Transverse colon (tissue), 4 donors: Measurements from ENCODE around the gene TMEM163. TPM values are rescaled to one million over a fixed set of nuclear protein-coding genes. Genes with fewer than 3 reads are reported as not detected.

Experiments used
- DNase-seq: peaks from one replicate; pipeline ENCODE4 v3.0.0-alpha.2; 2019
- H3K27ac ChIP-seq, 4 donors: fragments of 200-600 bp; sonication (generic); 2 replicates each; pipeline ENCODE4 v1.5.1; 2016 to 2018; ENCODE audit warnings: inconsistent platforms in 4 of 4
- H3K27me3 ChIP-seq: fragments of 200-600 bp; sonication (generic); 2 replicates; pipeline ENCODE4 v1.5.1; 2017; ENCODE audit warnings: inconsistent platforms
- H3K36me3 ChIP-seq, 4 donors: fragments of 200-600 bp; sonication (generic); 2 replicates each; pipeline ENCODE4 v1.5.1; 2017 to 2019; ENCODE audit warnings: inconsistent platforms in 4 of 4
- H3K4me1 ChIP-seq, 4 donors: fragments of 200-600 bp; sonication (generic); 2 replicates each; pipeline ENCODE4 v1.5.1; 2017 to 2020; ENCODE audit warnings: inconsistent platforms in 4 of 4
- H3K4me3 ChIP-seq, 4 donors: fragments of 200-600 bp; sonication (generic); 1 replicate in 1 of 4; 2 replicates in 3 of 4; pipeline versions ENCODE4 v1.5.1 to v1.6.1; 2017 to 2019; ENCODE audit warnings: inconsistent platforms in 4 of 4
- H3K9me3 ChIP-seq, 2 donors: fragments of 200-600 bp; sonication (generic); 2 replicates each; pipeline ENCODE4 v1.5.1; 2017 to 2019; ENCODE audit warnings: inconsistent platforms in 2 of 2
- EP300 ChIP-seq: sonication (generic); formaldehyde crosslinking; IDR thresholded peaks from one replicate; pipeline ENCODE4 v1.6.1; 2017; ENCODE audit warnings: antibody characterized with exemption, low read depth
- POLR2A ChIP-seq: fragments of 450-650 bp; IDR thresholded peaks from one replicate; pipeline ENCODE4 v1.6.1; 2016; ENCODE audit warnings: antibody characterized with exemption, mild to moderate bottlenecking, moderate library complexity
- POLR2AphosphoS5 ChIP-seq, 3 donors: sonication (generic); formaldehyde crosslinking; IDR thresholded peaks; one replicate each; pipeline ENCODE4 v1.6.1; 2016; ENCODE audit warnings: antibody characterized with exemption in 3 of 3
- WGBS, 2 donors: methylation state at CpG; one replicate each; pipeline ENCODE4 v1.1.5; 2018; ENCODE audit warnings: low coverage in 1 of 2; 5-methylcytosine and 5-hydroxymethylcytosine counted together
- in situ Hi-C, 4 donors: fragments of 200-750 bp; cut with MboI; loops; one replicate each; pipeline versions ENCODE4 v1.15.0 to v1.15.1; 2017; ENCODE audit warnings: low sequenced_read_pairs in 3 of 4, low pct_ligation_motif_present in 1 of 4, low pct_unique_long_range_greater_than_20kb in 1 of 4
- intact Hi-C: fragments of 100-400 bp; cut with DNase I; formaldehyde crosslinking; loops from one replicate; pipeline ENCODE4 v1.15.1; 2023; ENCODE audit warnings: low total_unique reads
- total RNA-seq, 4 donors: library from RNA; depleted of rRNA; stranded (reverse); fragments of >200 nt; gene quantifications; one replicate each; pipeline ENCODE4 v1.1.0, GENCODE V29; 2016
- TF ChIP-seq, protein P1 (sequence below), 5 experiments: fragments of 200-600 bp in 3 of 5; fragments of 450-650 bp in 2 of 5; sonication (generic) in 3 of 5; IDR thresholded peaks; 1 replicate in 2 of 5; 2 replicates in 3 of 5; pipeline ENCODE4 v1.5.1; 2016 to 2017; ENCODE audit warnings: antibody characterized with exemption in 5 of 5, inconsistent platforms in 3 of 5, mild to moderate bottlenecking in 2 of 5, moderate library complexity in 1 of 5

The TMEM163 gene
- total RNA-seq, 4 donors from 2014 or later = 0.48 TPM; not detected in 3

DNA sequence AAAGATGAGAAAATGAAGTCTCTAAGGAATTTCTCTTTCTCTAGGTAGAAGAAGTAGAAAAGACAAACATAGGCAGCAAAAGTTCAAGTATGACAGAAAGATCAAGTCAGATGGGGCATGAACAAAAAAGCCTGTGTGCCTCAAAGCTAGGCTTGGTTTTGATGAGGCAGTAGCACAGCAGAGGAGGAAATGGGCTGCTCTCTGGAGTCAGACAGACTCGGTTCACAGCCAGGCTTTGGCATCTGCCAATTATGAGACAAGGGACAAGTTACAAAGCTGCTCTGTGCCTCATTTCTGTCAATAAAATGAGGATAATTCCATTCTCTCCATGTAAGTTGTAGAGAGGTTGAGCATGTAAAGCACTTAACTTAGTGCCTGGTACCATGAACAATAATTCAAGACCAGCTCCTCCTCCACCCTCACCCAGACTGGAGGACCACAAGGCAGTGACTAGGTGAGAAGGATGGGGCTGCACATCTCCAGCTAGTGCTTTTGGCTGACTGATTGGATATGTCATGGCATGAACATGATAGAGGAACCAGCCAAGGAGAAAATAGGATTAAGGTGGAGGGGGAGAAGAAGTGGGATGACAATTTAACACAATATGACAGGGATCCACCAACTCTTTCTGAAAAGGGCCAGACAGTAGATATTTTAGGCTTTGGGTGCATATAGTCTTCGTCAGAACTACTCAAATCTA lies 84.6 kb downstream of the TMEM163 start:
- H3K4me1 ChIP-seq = no peaks in the 10 kb centered on the region
- H3K9me3 ChIP-seq = no peaks in the 10 kb centered on the region
- intact Hi-C loops = no loop called here
- 38 to 39% methylated on average over 2 of the region's 2 CpGs for WGBS, 2 donors
- no peak for DNase-seq
- in situ Hi-C loops = no loop called here
- H3K36me3 ChIP-seq = no peaks in the 10 kb centered on the region
- H3K27ac ChIP-seq = no peak overlapping the region
- no peaks in the 10 kb centered on the region for H3K27me3 ChIP-seq
- no peak for TF ChIP-seq POLR2A
- TF ChIP-seq EP300 = no peak
- TF ChIP-seq, protein P1, sequence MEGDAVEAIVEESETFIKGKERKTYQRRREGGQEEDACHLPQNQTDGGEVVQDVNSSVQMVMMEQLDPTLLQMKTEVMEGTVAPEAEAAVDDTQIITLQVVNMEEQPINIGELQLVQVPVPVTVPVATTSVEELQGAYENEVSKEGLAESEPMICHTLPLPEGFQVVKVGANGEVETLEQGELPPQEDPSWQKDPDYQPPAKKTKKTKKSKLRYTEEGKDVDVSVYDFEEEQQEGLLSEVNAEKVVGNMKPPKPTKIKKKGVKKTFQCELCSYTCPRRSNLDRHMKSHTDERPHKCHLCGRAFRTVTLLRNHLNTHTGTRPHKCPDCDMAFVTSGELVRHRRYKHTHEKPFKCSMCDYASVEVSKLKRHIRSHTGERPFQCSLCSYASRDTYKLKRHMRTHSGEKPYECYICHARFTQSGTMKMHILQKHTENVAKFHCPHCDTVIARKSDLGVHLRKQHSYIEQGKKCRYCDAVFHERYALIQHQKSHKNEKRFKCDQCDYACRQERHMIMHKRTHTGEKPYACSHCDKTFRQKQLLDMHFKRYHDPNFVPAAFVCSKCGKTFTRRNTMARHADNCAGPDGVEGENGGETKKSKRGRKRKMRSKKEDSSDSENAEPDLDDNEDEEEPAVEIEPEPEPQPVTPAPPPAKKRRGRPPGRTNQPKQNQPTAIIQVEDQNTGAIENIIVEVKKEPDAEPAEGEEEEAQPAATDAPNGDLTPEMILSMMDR (IDR thresholded peaks at IDR 0.05) = no peak
- no peak for TF ChIP-seq POLR2AphosphoS5 (IDR thresholded peaks at IDR 0.05)
- no peak overlapping the region for H3K4me3 ChIP-seq

DNA sequence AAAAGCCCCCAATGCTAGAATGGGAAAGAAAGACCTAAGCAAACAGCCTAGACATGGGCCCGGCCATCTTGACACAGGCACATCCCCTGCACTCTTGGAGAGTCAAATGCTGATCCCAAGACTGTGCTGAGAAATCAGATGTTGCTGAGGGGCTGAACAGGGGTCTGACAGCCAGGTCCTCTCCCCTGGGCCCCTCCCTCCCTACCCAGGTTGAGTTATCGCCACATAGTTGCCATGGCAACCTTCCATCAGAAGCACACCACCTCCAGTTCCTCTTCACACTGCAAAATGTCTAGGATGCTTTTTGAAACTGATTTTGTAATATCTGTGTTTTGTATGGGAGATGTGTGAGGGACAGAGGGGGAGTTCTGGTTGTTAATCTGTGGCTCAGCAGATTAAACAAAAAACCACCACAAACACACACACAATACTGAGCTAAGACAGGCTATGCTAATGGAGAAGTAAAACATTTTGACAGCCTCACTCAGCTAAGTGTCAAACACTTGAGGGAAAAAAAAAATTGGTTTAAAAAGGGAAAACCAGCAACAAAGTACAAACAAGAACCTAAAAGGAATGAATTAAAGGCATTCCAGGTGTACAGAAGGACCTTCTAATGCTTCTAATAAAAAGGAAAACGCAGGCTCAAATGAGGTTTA lies 88.2 kb downstream of the TMEM163 start:
- in situ Hi-C loops (no loop called here), intact Hi-C loops (no loop called here)
- 71 to 73% methylated on average over 2 to 3 of the region's 3 CpGs for WGBS, 2 donors
- Histone ChIP-seq H3K4me1 (no peaks in the 10 kb centered on the region), H3K36me3 (no peaks in the 10 kb centered on the region), H3K9me3 (no peaks in the 10 kb centered on the region), H3K27me3 (no peaks in the 10 kb centered on the region), H3K4me3 (no peak overlapping the region), H3K27ac (no peak overlapping the region)
- no peak for DNase-seq
- no peak for TF ChIP-seq EP300
- no peak for TF ChIP-seq POLR2A
- no peak for TF ChIP-seq POLR2AphosphoS5 (IDR thresholded peaks at IDR 0.05)
- TF ChIP-seq, protein P1 (IDR thresholded peaks at IDR 0.05) = no peak

GRCh38 chr2:134628453-134628852 lies 90.3 kb downstream of the TMEM163 start:
- H3K36me3 ChIP-seq = no peaks in the 10 kb centered on the region
- no peak for DNase-seq
- H3K27ac ChIP-seq = no peak overlapping the region
- TF ChIP-seq POLR2A (no peak), POLR2AphosphoS5 (IDR thresholded peaks at IDR 0.05) (no peak)
- TF ChIP-seq, protein P1 (IDR thresholded peaks at IDR 0.05) = no peak
- WGBS, 2 donors = 87% methylated on average over 3 of the region's 3 CpGs; no CpG with 5 or more reads in 1 of the 2 donors
- intact Hi-C loops = no loop called here
- no peaks in the 10 kb centered on the region for H3K9me3 ChIP-seq
- H3K4me1 ChIP-seq = no peaks in the 10 kb centered on the region
- no peak overlapping the region for H3K4me3 ChIP-seq
- in situ Hi-C loops = no loop called here
- H3K27me3 ChIP-seq = no peaks in the 10 kb centered on the region

GRCh38 chr2:134626781-134627180 lies 92.0 kb downstream of the TMEM163 start:
- TF ChIP-seq, protein P1 (IDR thresholded peaks at IDR 0.05) = no peak
- TF ChIP-seq POLR2AphosphoS5 (IDR thresholded peaks at IDR 0.05) (no peak), EP300 (no peak), POLR2A (no peak)
- no peaks in the 10 kb centered on the region for H3K36me3 ChIP-seq
- H3K27me3 ChIP-seq = no peaks in the 10 kb centered on the region
- DNase-seq = no peak
- no peaks in the 10 kb centered on the region for H3K9me3 ChIP-seq
- intact Hi-C loops (no loop called here), in situ Hi-C loops (no loop called here)
- H3K27ac ChIP-seq = no peak overlapping the region
- H3K4me1 ChIP-seq = no peaks in the 10 kb centered on the region
- 76 to 80% methylated on average over 4 of the region's 4 CpGs for WGBS, 2 donors
- no peak overlapping the region for H3K4me3 ChIP-seq
